Measurements from ENCODE around the gene OTUB1. TPM values are rescaled to one million over a fixed set of nuclear protein-coding genes. Genes with fewer than 3 reads are reported as not detected.
"Not testable (repeated sequence)": the region's sequence is repeated elsewhere in the genome, so short reads cannot be mapped to it uniquely, and the experiment has no call there.

OTUB1 gene
- total and polyA plus RNA-seq, 5 donors: 44.9 to 62.4 (median 52.9) TPM

- 33% methylated on average over 23 of the region's 23 CpGs for WGBS
- Histone ChIP-seq H3K4me3 (ENCODE audit: low read length) (peak overlapping the region; percentile 68), H3K27me3 (ENCODE audit: control insufficient read depth, insufficient read depth) (no peaks in the 10 kb centered on the region), H3K4me1 (ENCODE audit: control insufficient read depth, insufficient read depth, low read length) (no peaks in the 10 kb centered on the region), H3K27ac (ENCODE audit: low read length) (no peak overlapping the region), H3K9me3 (ENCODE audit: control insufficient read depth, low read length) (no peaks in the 10 kb centered on the region)
- peak in 1 of 2 donors; percentile 4 for ATAC-seq
- no peak for DNase-seq
- intact Hi-C loops (cut with DNase I): no loop called here
Observed at GRCh38 chr11:64037027-64037634, 50.9 kb downstream of the OTUB1 start.

GRCh38 chr11:64038500-64038899, 52.3 kb downstream of the OTUB1 start:
- no peaks in the 10 kb centered on the region for H3K27me3 ChIP-seq (ENCODE audit: control insufficient read depth, insufficient read depth)
- H3K27ac ChIP-seq (ENCODE audit: low read length): no peak overlapping the region

GRCh38 chr11:64039012-64039665, 52.9 kb downstream of the OTUB1 start:
- ATAC-seq: no peak

More at GRCh38 chr11:64038500-64038899, 52.3 kb downstream of the OTUB1 start:
- no peaks in the 10 kb centered on the region for H3K9me3 ChIP-seq (ENCODE audit: control insufficient read depth, low read length)
- no peak for DNase-seq
- intact Hi-C loops (cut with DNase I): no loop called here
- no peaks in the 10 kb centered on the region for H3K4me1 ChIP-seq (ENCODE audit: control insufficient read depth, insufficient read depth, low read length)
- no peak overlapping the region for H3K4me3 ChIP-seq (ENCODE audit: low read length)
- WGBS: 94% methylated on average over 4 of the region's 4 CpGs
- no peak for ATAC-seq

GRCh38 chr11:64040684-64041322, 54.6 kb downstream of the OTUB1 start:
- Histone ChIP-seq H3K9me3 (ENCODE audit: control insufficient read depth, low read length) (no peaks in the 10 kb centered on the region), H3K27ac (ENCODE audit: low read length) (no peak overlapping the region), H3K27me3 (ENCODE audit: control insufficient read depth, insufficient read depth) (no peaks in the 10 kb centered on the region), H3K4me1 (ENCODE audit: control insufficient read depth, insufficient read depth, low read length) (no peaks in the 10 kb centered on the region), H3K4me3 (ENCODE audit: low read length) (no peak overlapping the region)
- intact Hi-C loops (cut with DNase I): no loop called here
- WGBS: 63% methylated on average over 20 of the region's 20 CpGs
- DNase-seq (no peak), ATAC-seq (peak in 1 of 2 donors; percentile 16)

More at GRCh38 chr11:64039012-64039665, 52.9 kb downstream of the OTUB1 start:
- no peak overlapping the region for H3K4me3 ChIP-seq (ENCODE audit: low read length)
- 83% methylated on average over 16 of the region's 16 CpGs for WGBS
- intact Hi-C loops (cut with DNase I): no loop called here
- no peaks in the 10 kb centered on the region for H3K9me3 ChIP-seq (ENCODE audit: control insufficient read depth, low read length)
- no peaks in the 10 kb centered on the region for H3K4me1 ChIP-seq (ENCODE audit: control insufficient read depth, insufficient read depth, low read length)
- no peaks in the 10 kb centered on the region for H3K27me3 ChIP-seq (ENCODE audit: control insufficient read depth, insufficient read depth)
- H3K27ac ChIP-seq (ENCODE audit: low read length): no peak overlapping the region
- DNase-seq: no peak

- no peaks in the 10 kb centered on the region for H3K27me3 ChIP-seq (ENCODE audit: control insufficient read depth, insufficient read depth)
- intact Hi-C loops (cut with DNase I): no loop called here
- WGBS: 94% methylated on average over 9 of the region's 9 CpGs
- H3K4me3 ChIP-seq (ENCODE audit: low read length): no peak overlapping the region
- no peak for DNase-seq
- no peak for ATAC-seq
- H3K4me1 ChIP-seq (ENCODE audit: control insufficient read depth, insufficient read depth, low read length): no peaks in the 10 kb centered on the region
- H3K27ac ChIP-seq (ENCODE audit: low read length): no peak overlapping the region
- H3K9me3 ChIP-seq (ENCODE audit: control insufficient read depth, low read length): no peaks in the 10 kb centered on the region
Observed at GRCh38 chr11:64041846-64042245, 55.6 kb downstream of the OTUB1 start.

- ATAC-seq: no peak
- H3K4me3 ChIP-seq (ENCODE audit: low read length): no peak overlapping the region
- WGBS: 74% methylated on average over 4 of the region's 4 CpGs
- no peaks in the 10 kb centered on the region for H3K27me3 ChIP-seq (ENCODE audit: control insufficient read depth, insufficient read depth)
- H3K27ac ChIP-seq (ENCODE audit: low read length): no peak overlapping the region
- no peak for DNase-seq
- intact Hi-C loops (cut with DNase I): no loop called here
- no peaks in the 10 kb centered on the region for H3K9me3 ChIP-seq (ENCODE audit: control insufficient read depth, low read length)
- no peaks in the 10 kb centered on the region for H3K4me1 ChIP-seq (ENCODE audit: control insufficient read depth, insufficient read depth, low read length)
Observed at GRCh38 chr11:64042301-64042700, 56.1 kb downstream of the OTUB1 start.

GRCh38 chr11:64043545-64043944, 57.3 kb downstream of the OTUB1 start:
- intact Hi-C loops (cut with DNase I): no loop called here

GRCh38 chr11:64044730-64045393, 58.6 kb downstream of the OTUB1 start:
- H3K27ac ChIP-seq (ENCODE audit: low read length): no peak overlapping the region
- ATAC-seq (no peak), DNase-seq (no peak)
- no peaks in the 10 kb centered on the region for H3K27me3 ChIP-seq (ENCODE audit: control insufficient read depth, insufficient read depth)
- WGBS: 74% methylated on average over 18 of the region's 18 CpGs
- no peaks in the 10 kb centered on the region for H3K9me3 ChIP-seq (ENCODE audit: control insufficient read depth, low read length)
- intact Hi-C loops (cut with DNase I): no loop called here
- no peaks in the 10 kb centered on the region for H3K4me1 ChIP-seq (ENCODE audit: control insufficient read depth, insufficient read depth, low read length)
- H3K4me3 ChIP-seq (ENCODE audit: low read length): no peak overlapping the region

More at GRCh38 chr11:64043545-64043944, 57.3 kb downstream of the OTUB1 start:
- H3K9me3 ChIP-seq (ENCODE audit: control insufficient read depth, low read length): no peaks in the 10 kb centered on the region
- no peaks in the 10 kb centered on the region for H3K4me1 ChIP-seq (ENCODE audit: control insufficient read depth, insufficient read depth, low read length)
- ATAC-seq: no peak
- H3K27ac ChIP-seq (ENCODE audit: low read length): no peak overlapping the region
- H3K27me3 ChIP-seq (ENCODE audit: control insufficient read depth, insufficient read depth): no peaks in the 10 kb centered on the region
- WGBS: 87% methylated on average over 5 of the region's 5 CpGs
- DNase-seq: no peak
- no peak overlapping the region for H3K4me3 ChIP-seq (ENCODE audit: low read length)

GRCh38 chr11:64045700-64046099, 59.5 kb downstream of the OTUB1 start:
- intact Hi-C loops (cut with DNase I): no loop called here
- Histone ChIP-seq H3K4me3 (ENCODE audit: low read length) (no peak overlapping the region), H3K27ac (ENCODE audit: low read length) (no peak overlapping the region), H3K27me3 (ENCODE audit: control insufficient read depth, insufficient read depth) (no peaks in the 10 kb centered on the region), H3K4me1 (ENCODE audit: control insufficient read depth, insufficient read depth, low read length) (no peaks in the 10 kb centered on the region), H3K9me3 (ENCODE audit: control insufficient read depth, low read length) (no peaks in the 10 kb centered on the region)
- WGBS: 92% methylated on average over 2 of the region's 2 CpGs
- DNase-seq: no peak
- ATAC-seq: no peak

GRCh38 chr11:64047373-64047772, 61.1 kb downstream of the OTUB1 start:
- not testable (repeated sequence) for H3K27ac ChIP-seq (ENCODE audit: low read length); ATAC-seq
- 93% methylated on average over 8 of the region's 8 CpGs for WGBS

More at GRCh38 chr11:64047373-64047772, 61.1 kb downstream of the OTUB1 start:
- H3K4me3 ChIP-seq (ENCODE audit: low read length); DNase-seq; intact Hi-C loops (cut with DNase I); H3K27me3 ChIP-seq (ENCODE audit: control insufficient read depth, insufficient read depth); H3K9me3 ChIP-seq (ENCODE audit: control insufficient read depth, low read length); H3K4me1 ChIP-seq (ENCODE audit: control insufficient read depth, insufficient read depth, low read length): not testable (repeated sequence)
